NCI-H345 (cell line): Measurements from ENCODE around the gene TICAM2.
A peak's percentile ranks its signal among the peaks of the same experiment; 100 is the strongest.

Experiments
- DNase-seq: peaks from one replicate; lab custom pipeline; 2025; lab: John Stamatoyannopoulos, UW

Gene TICAM2

GRCh38 chr5:115568668-115569067 is 33.6 kb downstream of the TICAM2 start:
- DNase-seq, result no peak

GRCh38 chr5:115565233-115565632 is 37.0 kb downstream of the TICAM2 start:
- no peak for DNase-seq

GRCh38 chr5:115561176-115561575 is 41.1 kb downstream of the TICAM2 start:
- no peak for DNase-seq

GRCh38 chr5:115559524-115559923 is 42.8 kb downstream of the TICAM2 start:
- no peak for DNase-seq

- DNase-seq, result no peak
These were observed 43.8 kb downstream of the TICAM2 start for GRCh38 chr5:115558388-115558956.

GRCh38 chr5:115557667-115558387 is 44.5 kb downstream of the TICAM2 start:
- DNase-seq, result no peak

- DNase-seq, result no peak
These were observed 46.0 kb downstream of the TICAM2 start for GRCh38 chr5:115556276-115556675.

- DNase-seq, result no peak
These were observed 47.1 kb downstream of the TICAM2 start for GRCh38 chr5:115555084-115555633.

GRCh38 chr5:115553082-115553481 is 49.2 kb downstream of the TICAM2 start:
- DNase-seq, result no peak

GRCh38 chr5:115551415-115551814 is 50.9 kb downstream of the TICAM2 start:
- no peak for DNase-seq

- DNase-seq, result no peak
These were observed 53.1 kb downstream of the TICAM2 start for GRCh38 chr5:115549154-115549553.

- no peak for DNase-seq
These were observed 53.6 kb downstream of the TICAM2 start for GRCh38 chr5:115548683-115549082.

GRCh38 chr5:115545351-115545882 is 56.9 kb downstream of the TICAM2 start:
- DNase-seq, result no peak

- DNase-seq, result peak; percentile 90
These were observed 57.6 kb downstream of the TICAM2 start, which contains the start of gene FEM1C for GRCh38 chr5:115544436-115545350. Gene FEM1C (minus strand): TSS chr5:115544775. CDS start chr5:115543493, 1,282 bp downstream.

- no peak for DNase-seq
These were observed 58.2 kb downstream of the TICAM2 start for GRCh38 chr5:115544043-115544435.

GRCh38 chr5:115543365-115544042 is 58.8 kb downstream of the TICAM2 start:
- peak; percentile 30 for DNase-seq

- DNase-seq, result no peak
These were observed 59.5 kb downstream of the TICAM2 start for GRCh38 chr5:115542651-115543364.

GRCh38 chr5:115542086-115542485 is 60.2 kb downstream of the TICAM2 start:
- DNase-seq, result no peak

GRCh38 chr5:115541611-115542010 is 60.7 kb downstream of the TICAM2 start:
- DNase-seq, result no peak

- DNase-seq, result no peak
These were observed 66.7 kb downstream of the TICAM2 start for GRCh38 chr5:115535479-115536035.

GRCh38 chr5:115532517-115532916 is 69.8 kb downstream of the TICAM2 start:
- DNase-seq, result no peak
